Activated CD4-positive, alpha-beta T cell treated with anti-CD3 and anti-CD28 coated beads, Interleukin-2, amount 50 U/mL, for 24 hours (primary cell): ENCODE measurements around the gene SLC16A6.
"Not testable (repeated sequence)": the region's sequence is repeated elsewhere in the genome, so short reads cannot be mapped to it uniquely, and the experiment has no call there.

ENCODE experiments used
- DNase-seq, 2 donors: peaks; one replicate each; pipeline ENCODE4 v3.0.0-alpha.2; 2020; ENCODE audit warnings: low read depth in 1 of 2, low spot score in 1 of 2

The SLC16A6 gene

GRCh38 chr17:68290955-68291835 lies at the start of gene SLC16A6, which contains the start of gene ARSG:
SLC16A6 (minus strand) TSS chr17:68291127; CDS start chr17:68278320, 12,807 bp downstream.
ARSG (plus strand) TSS chr17:68291495; CDS start chr17:68307494, 15,999 bp downstream.
- peak; percentile 67 to 74 for DNase-seq

- no peak for DNase-seq
These were observed 43.5 kb upstream of the SLC16A6 start for GRCh38 chr17:68334393-68334792.

GRCh38 chr17:68331932-68332331 lies 41.0 kb upstream of the SLC16A6 start:
- not testable (repeated sequence) for DNase-seq

GRCh38 chr17:68329331-68329730 lies 38.4 kb upstream of the SLC16A6 start:
- no peak for DNase-seq

- DNase-seq: no peak
These were observed 37.7 kb upstream of the SLC16A6 start for GRCh38 chr17:68328676-68329075.

- no peak for DNase-seq
These were observed 37.1 kb upstream of the SLC16A6 start for GRCh38 chr17:68327823-68328557.

GRCh38 chr17:68326681-68327080 lies 35.8 kb upstream of the SLC16A6 start:
- no peak for DNase-seq

GRCh38 chr17:68325961-68326360 lies 35.0 kb upstream of the SLC16A6 start:
- no peak for DNase-seq

GRCh38 chr17:68324654-68325336 lies 33.9 kb upstream of the SLC16A6 start:
- DNase-seq: no peak

- no peak for DNase-seq
These were observed 33.2 kb upstream of the SLC16A6 start for GRCh38 chr17:68324114-68324513.

GRCh38 chr17:68322630-68323029 lies 31.7 kb upstream of the SLC16A6 start:
- DNase-seq: no peak

GRCh38 chr17:68321556-68321954 lies 30.6 kb upstream of the SLC16A6 start:
- DNase-seq: no peak

GRCh38 chr17:68320943-68321555 lies 30.1 kb upstream of the SLC16A6 start:
- no peak for DNase-seq

- no peak for DNase-seq
These were observed 29.5 kb upstream of the SLC16A6 start for GRCh38 chr17:68320311-68320865.

GRCh38 chr17:68319410-68320162 lies 28.7 kb upstream of the SLC16A6 start:
- no peak for DNase-seq

- no peak for DNase-seq
These were observed 27.4 kb upstream of the SLC16A6 start for GRCh38 chr17:68318103-68318991.

GRCh38 chr17:68317458-68317857 lies 26.5 kb upstream of the SLC16A6 start:
- no peak for DNase-seq

GRCh38 chr17:68315930-68316329 lies 25.0 kb upstream of the SLC16A6 start:
- no peak for DNase-seq

- no peak for DNase-seq
These were observed 24.1 kb upstream of the SLC16A6 start for GRCh38 chr17:68314916-68315535.
